Measurements from ENCODE around the gene RMI2.

The RMI2 gene

GRCh38 chr16:11301645-11302501, 43.4 kb upstream of the RMI2 start:
- no peaks in the 10 kb centered on the region for H3K27me3 ChIP-seq (ENCODE audit: control insufficient read depth, insufficient read depth, low read length)
- no peaks in the 10 kb centered on the region for H3K9me3 ChIP-seq (ENCODE audit: control insufficient read depth, low read length)

DNA sequence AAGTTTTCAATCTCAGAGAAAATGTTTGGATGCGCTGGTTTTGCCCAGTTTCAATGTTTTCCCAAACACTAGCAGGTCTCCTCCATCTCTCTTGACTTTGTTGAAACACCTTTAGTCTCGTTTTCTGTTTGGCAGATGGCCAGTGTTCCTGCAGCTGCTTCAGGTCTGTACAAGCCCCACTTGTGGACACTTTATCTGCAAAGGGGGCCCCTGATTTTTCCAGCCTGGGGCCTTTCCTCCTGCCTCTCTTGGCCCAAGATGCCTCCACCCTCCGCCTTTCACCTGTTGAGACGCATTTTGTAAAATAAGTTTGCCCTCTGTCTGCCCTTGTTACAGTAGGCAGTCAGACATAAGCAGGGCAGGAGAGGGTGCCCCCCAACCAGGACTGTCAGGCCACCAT, 42.3 kb upstream of the RMI2 start:
- no peaks in the 10 kb centered on the region for H3K9me3 ChIP-seq (ENCODE audit: control insufficient read depth, low read length)
- H3K27ac ChIP-seq = peak overlapping the region; percentile 84
- TF ChIP-seq, protein P1, sequence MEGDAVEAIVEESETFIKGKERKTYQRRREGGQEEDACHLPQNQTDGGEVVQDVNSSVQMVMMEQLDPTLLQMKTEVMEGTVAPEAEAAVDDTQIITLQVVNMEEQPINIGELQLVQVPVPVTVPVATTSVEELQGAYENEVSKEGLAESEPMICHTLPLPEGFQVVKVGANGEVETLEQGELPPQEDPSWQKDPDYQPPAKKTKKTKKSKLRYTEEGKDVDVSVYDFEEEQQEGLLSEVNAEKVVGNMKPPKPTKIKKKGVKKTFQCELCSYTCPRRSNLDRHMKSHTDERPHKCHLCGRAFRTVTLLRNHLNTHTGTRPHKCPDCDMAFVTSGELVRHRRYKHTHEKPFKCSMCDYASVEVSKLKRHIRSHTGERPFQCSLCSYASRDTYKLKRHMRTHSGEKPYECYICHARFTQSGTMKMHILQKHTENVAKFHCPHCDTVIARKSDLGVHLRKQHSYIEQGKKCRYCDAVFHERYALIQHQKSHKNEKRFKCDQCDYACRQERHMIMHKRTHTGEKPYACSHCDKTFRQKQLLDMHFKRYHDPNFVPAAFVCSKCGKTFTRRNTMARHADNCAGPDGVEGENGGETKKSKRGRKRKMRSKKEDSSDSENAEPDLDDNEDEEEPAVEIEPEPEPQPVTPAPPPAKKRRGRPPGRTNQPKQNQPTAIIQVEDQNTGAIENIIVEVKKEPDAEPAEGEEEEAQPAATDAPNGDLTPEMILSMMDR (IDR thresholded peaks at IDR 0.05) = no peak
- peak overlapping the region; percentile 69 for H3K4me2 ChIP-seq (ENCODE audit: low read length)
- no peaks in the 10 kb centered on the region for H3K36me3 ChIP-seq (ENCODE audit: control insufficient read depth, insufficient read depth, low read length)
- H3K9ac ChIP-seq = no peak overlapping the region
- H2AFZ ChIP-seq = peak overlapping the region; percentile 58
- no peaks in the 10 kb centered on the region for H3K27me3 ChIP-seq (ENCODE audit: control insufficient read depth, insufficient read depth, low read length)
- peak overlapping the region; percentile 48 for H3K4me3 ChIP-seq (ENCODE audit: low read depth, low read length)
- H3K4me1 ChIP-seq = peaks cover 14% of the 10 kb centered on the region
- no peaks in the 10 kb centered on the region for H3K79me2 ChIP-seq

More at GRCh38 chr16:11301645-11302501, 43.4 kb upstream of the RMI2 start:
- TF ChIP-seq, protein P1 (IDR thresholded peaks at IDR 0.05) = no peak
- Histone ChIP-seq H2AFZ (no peak overlapping the region), H3K36me3 (ENCODE audit: control insufficient read depth, insufficient read depth, low read length) (no peaks in the 10 kb centered on the region), H3K9ac (no peak overlapping the region), H3K79me2 (no peaks in the 10 kb centered on the region), H3K27ac (no peak overlapping the region), H3K4me2 (ENCODE audit: low read length) (no peak overlapping the region), H3K4me3 (ENCODE audit: low read depth, low read length) (no peak overlapping the region), H3K4me1 (peaks cover 24% of the 10 kb centered on the region)

DNA sequence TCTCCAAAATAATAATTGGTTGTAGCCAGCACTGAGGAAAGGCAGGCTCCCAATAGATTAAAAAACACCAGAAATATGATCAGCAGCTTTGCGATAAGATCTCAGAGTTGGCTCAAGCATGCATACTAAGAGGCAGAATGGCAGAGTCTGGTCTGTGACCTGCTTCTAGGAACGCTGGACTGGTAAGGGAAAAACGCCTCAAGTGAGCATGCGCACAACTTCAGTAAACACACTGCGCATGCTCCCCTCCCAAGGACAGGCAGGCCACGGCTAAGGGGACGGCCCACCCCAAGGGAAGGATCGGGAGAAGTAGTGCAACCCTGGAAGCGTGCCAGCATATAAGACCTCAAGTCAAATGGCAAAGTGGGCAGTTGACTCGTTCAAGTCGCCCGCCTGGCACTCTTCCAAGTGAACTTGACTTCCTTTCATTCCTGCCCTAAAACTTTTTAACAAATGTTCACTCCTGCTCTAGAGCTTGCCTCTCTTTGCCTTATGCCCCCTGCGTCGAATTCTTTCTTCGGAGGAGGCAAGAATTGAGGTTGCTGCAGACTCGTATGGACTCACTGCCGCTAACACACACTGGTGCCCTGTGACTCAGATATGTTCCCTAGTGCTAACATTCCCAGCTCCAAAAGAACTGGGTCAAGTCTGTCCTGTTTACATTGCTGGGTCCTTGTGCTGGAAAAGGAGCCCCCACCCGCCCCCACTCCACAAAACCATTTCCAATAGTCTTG, 41.7 kb upstream of the RMI2 start:
- Histone ChIP-seq H2AFZ (peak overlapping the region; percentile 58), H3K79me2 (no peaks in the 10 kb centered on the region), H3K9ac (no peak overlapping the region), H3K4me1 (peaks cover 14% of the 10 kb centered on the region), H3K9me3 (ENCODE audit: control insufficient read depth, low read length) (no peaks in the 10 kb centered on the region), H3K4me3 (ENCODE audit: low read depth, low read length) (peak overlapping the region; percentile 48), H3K27me3 (ENCODE audit: control insufficient read depth, insufficient read depth, low read length) (no peaks in the 10 kb centered on the region), H3K36me3 (ENCODE audit: control insufficient read depth, insufficient read depth, low read length) (no peaks in the 10 kb centered on the region), H3K27ac (peak overlapping the region; percentile 84), H3K4me2 (ENCODE audit: low read length) (peak overlapping the region; percentile 69)
- TF ChIP-seq, protein P1 (IDR thresholded peaks at IDR 0.05) = no peak

GRCh38 chr16:11306381-11306780, 38.9 kb upstream of the RMI2 start:
- H3K4me2 ChIP-seq (ENCODE audit: low read length) = no peak overlapping the region
- no peaks in the 10 kb centered on the region for H3K79me2 ChIP-seq
- H3K4me1 ChIP-seq = peaks cover 20% of the 10 kb centered on the region
- no peaks in the 10 kb centered on the region for H3K9me3 ChIP-seq (ENCODE audit: control insufficient read depth, low read length)
- H3K27me3 ChIP-seq (ENCODE audit: control insufficient read depth, insufficient read depth, low read length) = no peaks in the 10 kb centered on the region
- H3K4me3 ChIP-seq (ENCODE audit: low read depth, low read length) = no peak overlapping the region
- no peak overlapping the region for H2AFZ ChIP-seq
- TF ChIP-seq, protein P1 (IDR thresholded peaks at IDR 0.05) = no peak
- no peak overlapping the region for H3K27ac ChIP-seq
- H3K36me3 ChIP-seq (ENCODE audit: control insufficient read depth, insufficient read depth, low read length) = no peaks in the 10 kb centered on the region
- no peak overlapping the region for H3K9ac ChIP-seq

All from parathyroid adenoma (tissue), 2 donors.